CD4-positive, alpha-beta T cell treated with Interleukin-6 for 4 hours (primary cell): ENCODE data around the gene FHL2.

ENCODE experiments used
- DNase-seq: peaks from one replicate; pipeline ENCODE4 v3.0.0-alpha.2; 2020; ENCODE audit warnings: mixed read lengths

The FHL2 gene

GRCh38 chr2:105397025-105397722 lies 1.7 kb downstream of the FHL2 start:
- no peak for DNase-seq

- peak; percentile 23 for DNase-seq
Measured at GRCh38 chr2:105396254-105397024, 2.4 kb downstream of the FHL2 start.

GRCh38 chr2:105395691-105396090 lies 3.2 kb downstream of the FHL2 start:
- DNase-seq, result no peak

- DNase-seq, result no peak
Measured at GRCh38 chr2:105394951-105395611, 3.8 kb downstream of the FHL2 start.

GRCh38 chr2:105393373-105394055 lies 5.3 kb downstream of the FHL2 start:
- DNase-seq, result no peak

GRCh38 chr2:105391763-105392662 lies 6.8 kb downstream of the FHL2 start:
- DNase-seq, result no peak

- no peak for DNase-seq
Measured at GRCh38 chr2:105391058-105391627, 7.7 kb downstream of the FHL2 start.

- DNase-seq, result no peak
Measured at GRCh38 chr2:105390454-105390853, 8.4 kb downstream of the FHL2 start.

GRCh38 chr2:105388971-105389381 lies 9.9 kb downstream of the FHL2 start:
- DNase-seq, result no peak

- DNase-seq, result no peak
Measured at GRCh38 chr2:105387225-105387624, 11.6 kb downstream of the FHL2 start.

GRCh38 chr2:105385731-105386540 lies 12.9 kb downstream of the FHL2 start:
- DNase-seq, result no peak

- no peak for DNase-seq
Measured at GRCh38 chr2:105384861-105385260, 14.0 kb downstream of the FHL2 start.

- no peak for DNase-seq
Measured at GRCh38 chr2:105384216-105384615, 14.6 kb downstream of the FHL2 start.

GRCh38 chr2:105383432-105384166 lies 15.3 kb downstream of the FHL2 start:
- DNase-seq, result no peak

- no peak for DNase-seq
Measured at GRCh38 chr2:105382177-105382576, 16.7 kb downstream of the FHL2 start.

GRCh38 chr2:105381101-105381668 lies 17.7 kb downstream of the FHL2 start:
- DNase-seq, result no peak

GRCh38 chr2:105380432-105381100 lies 18.3 kb downstream of the FHL2 start:
- no peak for DNase-seq

- no peak for DNase-seq
Measured at GRCh38 chr2:105379741-105380186, 19.1 kb downstream of the FHL2 start.

GRCh38 chr2:105378921-105379383 lies 19.9 kb downstream of the FHL2 start:
- DNase-seq, result no peak
